A204.1 (cell line): Measurements from ENCODE around the gene MSH5.

Source experiments
- FAIRE-seq: peaks from 2 replicates; lab custom pipeline; 2012; peaks lifted over from hg19 to GRCh38; lab: Jason Lieb, UNC

MSH5 gene

DNA sequence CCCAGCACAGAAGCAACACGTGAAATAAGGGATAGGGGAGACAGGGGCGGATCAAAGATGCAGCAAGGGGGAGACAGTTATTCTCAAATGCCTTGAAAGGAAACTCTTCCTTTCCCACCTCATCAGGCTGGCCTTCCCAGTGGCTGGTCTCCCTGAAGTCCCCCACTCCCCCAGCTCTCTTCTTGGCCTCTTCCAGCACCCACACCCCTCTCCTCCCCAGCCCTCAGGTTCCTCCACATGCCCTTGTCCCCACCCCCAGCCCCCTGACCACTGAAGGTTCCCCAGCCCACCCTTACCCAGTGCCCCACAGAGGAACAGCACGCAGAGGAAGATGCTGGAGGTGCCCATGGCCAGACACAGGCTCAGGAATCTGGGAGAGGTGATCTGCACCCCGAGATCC lies 26.3 kb upstream of the MSH5 start:
- no peak for FAIRE-seq

DNA sequence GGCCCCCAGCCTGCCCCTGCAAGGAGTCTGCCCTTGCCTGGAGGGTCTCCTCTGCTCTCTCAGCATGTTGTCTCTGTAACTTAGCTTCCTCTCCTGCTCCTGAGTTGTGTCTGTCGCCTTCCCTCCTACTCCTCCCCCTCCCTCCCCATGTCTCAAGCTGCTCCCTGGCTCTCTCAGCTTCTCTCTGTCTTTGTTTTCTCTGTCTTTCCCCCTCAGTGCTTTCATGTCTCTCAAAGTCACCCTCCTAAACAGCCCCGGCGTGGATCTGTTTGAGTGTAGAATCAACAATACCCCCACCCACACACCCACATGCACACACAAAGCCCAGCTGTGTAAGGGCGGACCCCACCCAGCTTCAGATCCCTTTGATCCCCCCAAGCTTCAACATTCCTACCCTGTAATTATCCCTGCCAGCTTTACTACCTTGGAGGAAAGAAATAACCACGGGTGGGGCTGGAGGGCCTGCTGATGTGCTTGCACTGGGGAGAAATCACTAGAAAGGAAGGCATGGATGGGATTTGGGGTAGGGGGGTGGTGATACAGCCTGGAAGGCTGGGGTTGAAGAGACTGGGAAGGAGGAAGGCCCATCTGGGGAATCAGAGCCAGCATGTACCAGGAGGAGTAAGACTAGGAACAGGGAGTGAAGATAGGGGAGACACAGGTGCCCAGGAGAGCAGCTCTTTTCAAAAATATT lies 25.7 kb upstream of the MSH5 start:
- FAIRE-seq = no peak

DNA sequence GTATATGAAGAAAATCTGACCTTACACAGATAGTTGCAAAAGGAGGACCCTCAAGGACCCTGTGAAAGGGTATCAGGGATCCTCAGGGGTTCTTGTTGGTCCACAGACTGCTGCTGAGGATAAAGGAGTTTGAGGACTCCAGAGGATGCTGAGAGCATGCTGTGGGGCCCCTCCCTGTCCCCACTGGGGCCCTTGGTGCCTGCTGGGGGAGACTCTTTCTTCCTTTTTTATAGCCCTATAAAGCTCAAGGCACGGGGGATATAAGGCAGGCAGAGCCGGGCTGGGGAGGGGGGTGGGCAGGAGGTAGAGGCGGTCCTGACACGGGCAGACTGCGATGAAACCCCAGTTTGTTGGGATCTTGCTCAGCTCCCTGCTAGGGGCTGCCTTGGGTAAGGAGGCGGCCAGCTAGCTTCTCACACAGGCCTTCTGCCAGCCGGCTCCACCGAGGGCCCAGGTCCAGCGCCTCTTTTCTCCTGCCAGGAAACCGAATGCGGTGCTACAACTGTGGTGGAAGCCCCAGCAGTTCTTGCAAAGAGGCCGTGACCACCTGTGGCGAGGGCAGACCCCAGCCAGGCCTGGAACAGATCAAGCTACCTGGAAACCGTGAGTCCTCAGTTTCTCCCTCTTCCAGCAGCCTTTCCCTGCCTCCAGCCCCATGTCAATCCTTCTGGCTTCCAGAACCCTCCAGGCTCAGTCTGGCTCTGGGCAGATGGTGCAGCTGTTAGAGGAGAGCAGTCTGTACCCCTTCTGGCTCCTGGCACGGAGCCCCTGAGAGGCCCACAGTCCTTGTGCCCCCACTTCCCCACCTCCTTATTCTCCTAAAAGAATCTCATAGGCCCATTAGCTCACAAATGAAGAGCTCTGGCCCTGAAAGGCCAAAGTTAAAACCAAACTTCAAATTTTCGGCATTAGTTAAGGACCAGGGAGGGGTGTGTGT lies 24.5 kb upstream of the MSH5 start, which contains the start of gene LY6G6D:
Gene LY6G6D (plus strand): TSS at position 327 of the 937 bp plus-strand sequence. CDS start 8 bp downstream, at position 335.
- no peak for FAIRE-seq

DNA sequence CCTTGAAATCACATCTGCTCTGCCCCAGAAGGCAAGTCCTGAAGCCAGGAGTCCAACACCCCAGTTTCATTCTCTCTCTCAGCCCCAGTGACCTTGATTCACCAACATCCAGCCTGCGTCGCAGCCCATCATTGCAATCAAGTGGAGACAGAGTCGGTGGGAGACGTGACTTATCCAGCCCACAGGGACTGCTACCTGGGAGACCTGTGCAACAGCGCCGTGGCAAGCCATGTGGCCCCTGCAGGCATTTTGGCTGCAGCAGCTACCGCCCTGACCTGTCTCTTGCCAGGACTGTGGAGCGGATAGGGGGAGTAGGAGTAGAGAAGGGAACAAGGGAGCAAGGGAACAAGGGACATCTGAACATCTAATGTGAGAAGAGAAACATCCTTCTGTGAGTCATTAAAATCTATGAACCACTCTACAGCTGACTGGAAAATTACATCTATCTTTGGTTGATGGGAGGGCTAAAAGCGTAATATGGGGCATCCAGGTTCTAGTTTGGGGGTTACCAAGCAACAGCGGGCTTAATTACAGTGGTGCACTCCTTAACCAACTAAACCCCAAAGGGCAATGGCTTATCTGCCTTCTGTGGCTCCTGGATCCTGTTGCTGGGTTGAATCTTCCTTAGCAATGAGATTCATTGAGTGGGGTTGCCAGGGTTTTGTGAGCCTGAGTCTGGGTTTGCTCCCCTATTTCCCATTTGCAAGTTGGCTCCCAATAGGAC lies 22.1 kb upstream of the MSH5 start:
- FAIRE-seq = no peak

DNA sequence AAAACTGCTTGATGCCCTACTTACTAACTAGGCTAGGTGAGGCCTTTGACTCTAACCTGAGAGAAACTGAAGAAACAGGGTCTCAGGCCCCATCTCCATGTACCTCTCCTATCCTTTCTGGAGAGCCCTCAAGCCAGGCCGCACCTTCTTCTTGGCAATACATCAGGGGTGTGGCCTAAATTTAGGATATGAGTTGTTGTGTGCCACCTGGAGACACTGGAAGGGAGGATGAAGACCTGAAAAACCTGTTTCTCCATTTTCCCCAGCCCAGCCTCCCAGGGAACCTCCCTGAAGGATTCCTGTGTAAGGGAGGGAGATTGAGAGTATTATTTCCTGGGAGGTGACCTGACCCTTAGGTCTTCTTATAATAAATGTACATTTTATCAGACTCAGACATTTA lies 21.5 kb upstream of the MSH5 start:
- FAIRE-seq = no peak

DNA sequence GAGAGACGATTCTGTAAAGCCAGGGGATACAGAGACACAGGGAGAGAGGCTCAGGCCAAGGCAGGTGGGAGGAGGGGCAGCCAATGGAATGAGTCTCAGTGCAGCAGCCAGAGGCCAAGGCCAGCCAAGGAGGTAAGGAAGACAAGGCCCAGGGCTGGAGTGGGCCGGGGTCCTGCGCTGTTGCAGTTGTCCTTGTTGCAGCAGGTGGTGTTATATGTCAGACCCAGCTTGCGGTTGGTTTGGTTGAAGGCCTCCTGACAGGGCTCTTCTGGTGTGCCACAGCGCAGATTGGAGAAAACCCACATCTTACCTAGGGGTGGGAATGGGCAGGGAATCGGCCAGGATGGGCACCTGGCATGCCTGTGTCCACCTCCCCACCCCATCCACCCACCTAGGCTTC lies 20.8 kb upstream of the MSH5 start:
- no peak for FAIRE-seq

DNA sequence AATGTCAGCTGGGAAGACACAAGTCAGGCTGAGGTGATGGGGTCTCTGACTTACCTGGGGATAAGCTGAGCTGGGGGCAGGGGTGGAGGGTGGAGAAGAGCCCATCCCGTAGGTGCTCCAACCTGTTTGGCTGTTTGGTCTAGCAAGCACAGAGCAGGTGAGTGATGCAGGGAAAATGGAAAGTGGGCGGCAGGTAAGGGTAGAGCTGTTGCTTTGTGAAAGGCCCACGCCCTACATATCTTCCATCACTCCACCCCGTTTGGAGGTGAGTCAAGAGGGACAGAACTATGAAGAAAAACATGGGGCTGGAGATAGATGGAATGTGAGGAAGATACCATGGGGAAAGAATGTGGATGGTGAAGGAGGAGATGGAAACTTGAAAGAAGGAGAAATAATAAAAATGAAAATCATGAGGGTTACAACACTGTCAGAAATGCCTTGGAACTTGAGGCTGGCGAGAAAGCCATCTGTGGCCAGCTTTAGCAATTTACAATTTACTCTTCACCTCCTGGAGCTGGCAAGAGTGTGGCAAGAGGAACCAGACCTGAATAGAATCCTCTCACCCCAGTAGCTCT lies 19.5 kb upstream of the MSH5 start:
- no peak for FAIRE-seq

DNA sequence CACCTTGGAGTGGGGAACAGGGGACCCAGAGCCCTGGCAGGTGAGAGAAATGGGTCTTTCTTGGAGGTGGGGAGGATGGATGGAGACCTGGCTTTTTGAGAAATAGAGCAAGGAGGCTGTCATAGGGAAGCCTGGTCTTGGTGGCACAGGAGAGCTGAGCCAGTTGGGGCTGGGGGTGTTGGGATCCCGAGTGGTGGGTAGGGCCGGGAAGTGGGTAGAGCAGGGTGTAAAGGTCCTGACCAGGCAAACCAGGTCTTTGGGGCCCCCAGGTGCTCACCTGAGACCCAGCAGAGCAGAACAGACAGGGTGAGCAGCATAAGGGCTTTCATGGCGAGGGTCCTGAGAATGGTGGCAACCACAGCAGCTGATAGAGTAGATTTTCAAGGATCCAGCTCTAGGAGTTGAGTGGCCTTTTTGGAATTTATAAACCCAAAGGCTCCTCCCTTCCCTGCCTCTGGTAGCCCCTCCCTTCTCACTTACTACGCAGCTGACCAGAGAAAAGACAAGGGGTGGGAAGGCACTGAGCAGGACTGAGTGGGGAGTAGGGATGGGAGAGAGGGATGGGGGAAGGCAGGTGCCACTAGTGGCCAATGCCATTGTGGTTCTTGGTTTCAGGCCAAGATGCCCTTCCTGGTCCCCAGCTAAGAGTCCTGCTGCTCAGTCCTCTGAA lies 18.3 kb upstream of the MSH5 start, which contains the start of gene LY6G6C:
Gene LY6G6C (minus strand): TSS at position 396 of the 670 bp plus-strand sequence. CDS start 67 bp downstream, at position 329.
- FAIRE-seq = no peak

DNA sequence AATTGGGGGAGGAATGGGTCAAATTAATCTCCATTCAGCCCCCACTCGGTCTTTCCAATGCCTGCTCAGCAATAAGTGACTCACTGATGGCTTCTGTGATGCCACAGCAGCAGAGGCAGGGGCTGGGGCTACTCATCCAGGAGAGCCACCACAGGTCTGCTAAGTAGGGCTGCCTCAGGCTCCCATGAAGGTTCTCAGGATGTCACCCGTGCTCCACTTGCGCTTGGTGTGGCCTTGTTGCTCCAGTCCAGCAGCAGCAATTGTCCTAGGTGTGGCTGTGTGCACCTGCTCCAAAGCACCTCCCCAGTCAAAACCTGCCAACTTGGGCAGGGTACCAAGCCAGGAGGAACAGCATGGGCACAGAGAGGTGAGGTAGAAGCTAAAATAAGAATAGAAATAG lies 17.6 kb upstream of the MSH5 start:
- FAIRE-seq = no peak

DNA sequence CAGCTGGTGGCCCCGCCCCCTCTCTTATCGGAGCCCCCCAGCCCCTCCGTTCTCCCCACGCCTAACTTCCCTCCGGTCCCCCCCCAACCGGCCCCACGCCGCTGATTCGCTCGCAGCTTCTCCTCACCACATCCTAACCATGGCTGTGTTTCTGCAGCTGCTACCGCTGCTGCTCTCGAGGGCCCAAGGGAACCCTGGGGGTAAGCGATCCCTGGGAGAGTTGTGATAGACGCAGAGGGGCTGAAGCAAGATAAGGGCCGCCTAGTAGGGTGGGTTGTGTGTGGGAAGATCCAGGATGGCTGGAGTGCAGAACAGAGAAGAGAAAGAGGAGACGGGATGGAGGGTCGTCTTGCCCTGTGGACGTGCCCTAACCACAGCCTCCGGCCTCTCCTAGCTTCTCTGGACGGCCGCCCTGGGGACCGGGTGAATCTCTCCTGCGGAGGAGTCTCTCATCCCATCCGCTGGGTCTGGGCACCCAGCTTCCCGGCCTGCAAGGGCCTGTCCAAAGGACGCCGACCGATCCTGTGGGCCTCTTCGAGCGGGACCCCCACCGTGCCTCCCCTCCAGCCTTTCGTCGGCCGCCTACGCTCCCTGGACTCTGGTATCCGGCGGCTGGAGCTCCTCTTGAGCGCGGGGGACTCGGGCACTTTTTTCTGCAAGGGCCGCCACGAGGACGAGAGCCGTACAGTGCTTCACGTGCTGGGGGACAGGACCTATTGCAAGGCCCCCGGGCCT lies 16.4 kb upstream of the MSH5 start, which contains the start of gene MPIG6B:
Gene MPIG6B (plus strand): TSS at position 129 of the 735 bp plus-strand sequence. CDS start 11 bp downstream, at position 140.
- no peak for FAIRE-seq

DNA sequence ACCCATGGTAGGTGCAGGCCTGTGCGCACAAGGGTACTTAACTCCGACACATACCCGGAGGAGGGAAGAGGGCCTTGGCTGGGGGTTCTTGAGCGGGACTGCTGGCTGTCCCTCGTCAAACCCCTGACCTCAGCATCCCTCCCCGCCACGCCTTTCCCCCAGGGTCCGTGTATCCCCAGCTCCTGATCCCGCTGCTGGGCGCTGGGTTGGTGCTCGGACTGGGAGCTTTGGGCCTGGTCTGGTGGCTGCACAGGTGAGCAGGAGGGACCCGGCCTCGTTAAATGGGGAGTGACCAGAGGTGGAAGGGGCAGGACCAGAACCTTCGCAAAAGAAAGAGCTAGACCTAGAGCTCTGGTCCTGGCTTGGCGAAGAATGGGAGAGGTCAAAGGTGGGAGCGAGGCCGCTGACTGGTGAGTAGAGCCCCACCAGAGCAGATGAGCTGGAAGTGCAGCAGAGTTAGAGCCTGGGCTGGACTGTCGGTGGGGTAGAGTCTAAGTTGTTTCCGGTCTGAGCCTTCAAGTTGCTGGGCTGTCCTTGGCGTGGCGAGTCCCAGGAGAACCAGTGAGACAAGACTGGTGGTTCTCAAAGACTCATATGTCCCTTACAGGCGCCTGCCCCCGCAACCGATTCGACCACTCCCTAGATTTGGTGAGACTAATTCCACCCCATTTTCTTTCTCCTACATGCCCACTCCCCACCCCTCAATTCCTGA lies 15.7 kb upstream of the MSH5 start:
- FAIRE-seq = no peak

DNA sequence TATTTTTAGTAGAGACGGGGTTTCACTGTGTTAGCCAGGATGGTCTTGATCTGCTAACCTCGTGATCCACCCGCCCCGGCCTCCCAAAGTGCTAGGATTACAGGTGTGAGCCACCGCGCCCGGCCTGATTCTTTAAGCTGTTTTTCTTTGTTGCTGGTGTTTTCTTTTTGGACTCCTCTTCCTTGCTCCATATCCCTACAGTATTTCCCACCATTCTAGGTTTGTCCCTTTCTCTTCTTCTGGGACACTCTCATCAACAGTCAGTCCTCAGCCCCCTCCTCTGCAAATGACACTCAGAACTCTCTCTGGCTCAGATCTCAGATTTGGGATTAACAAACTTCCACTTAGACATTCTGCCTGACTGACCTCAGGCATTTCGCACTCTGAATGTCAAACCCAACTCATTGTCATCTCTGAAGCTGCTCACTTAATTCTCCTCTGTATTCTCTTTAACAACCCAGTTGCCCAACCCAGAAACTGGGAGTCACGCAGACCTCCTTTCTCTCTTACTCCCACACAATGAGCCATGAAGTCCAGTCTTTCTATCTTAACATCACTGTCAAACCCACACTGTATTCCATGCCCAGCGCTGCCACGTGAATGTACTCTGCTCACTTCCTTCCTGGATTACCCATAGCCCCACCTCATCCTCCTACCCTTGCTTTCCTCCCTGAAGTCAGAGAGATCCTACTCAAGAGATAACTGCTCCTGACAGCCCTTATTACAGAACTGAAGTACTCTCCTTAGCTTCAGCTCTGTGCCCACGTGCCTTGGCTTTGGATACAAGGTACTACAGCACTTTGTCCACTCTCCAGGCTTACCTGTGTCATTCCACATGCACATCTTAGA lies 14.1 kb upstream of the MSH5 start:
- no peak for FAIRE-seq

DNA sequence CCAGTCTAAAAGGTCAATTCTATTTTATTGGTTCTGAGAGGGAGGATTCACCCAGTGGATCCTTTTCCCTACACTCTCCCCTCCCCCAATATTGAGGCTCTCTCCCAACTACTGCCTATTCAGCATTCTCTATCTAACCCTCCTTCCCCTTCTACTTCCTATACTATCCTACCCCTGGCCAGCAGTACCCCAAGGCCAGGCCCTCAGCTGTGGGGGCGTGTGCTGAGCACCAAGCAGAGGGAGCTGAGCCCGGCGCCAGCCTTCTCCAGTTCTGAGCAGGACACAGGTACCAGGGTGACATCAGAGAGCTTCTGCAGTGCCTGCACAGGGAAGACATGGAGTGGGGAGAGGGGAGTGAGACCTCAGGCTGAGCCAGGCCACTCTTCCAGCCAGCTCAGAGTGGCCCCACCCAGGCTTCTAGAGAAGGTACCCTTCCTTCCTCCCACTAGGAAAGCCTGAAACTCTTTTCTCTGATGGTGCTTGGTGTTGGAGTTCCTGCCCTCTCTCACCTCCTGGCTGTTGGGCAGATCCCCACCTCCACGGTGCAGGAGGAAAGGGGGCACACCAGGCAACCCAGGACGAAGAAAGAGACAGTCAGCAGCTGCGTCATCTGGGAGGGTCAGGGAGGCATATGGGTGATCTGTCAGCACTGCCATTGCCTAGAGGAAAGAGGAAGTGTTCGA lies 12.6 kb upstream of the MSH5 start:
- FAIRE-seq = no peak

DNA sequence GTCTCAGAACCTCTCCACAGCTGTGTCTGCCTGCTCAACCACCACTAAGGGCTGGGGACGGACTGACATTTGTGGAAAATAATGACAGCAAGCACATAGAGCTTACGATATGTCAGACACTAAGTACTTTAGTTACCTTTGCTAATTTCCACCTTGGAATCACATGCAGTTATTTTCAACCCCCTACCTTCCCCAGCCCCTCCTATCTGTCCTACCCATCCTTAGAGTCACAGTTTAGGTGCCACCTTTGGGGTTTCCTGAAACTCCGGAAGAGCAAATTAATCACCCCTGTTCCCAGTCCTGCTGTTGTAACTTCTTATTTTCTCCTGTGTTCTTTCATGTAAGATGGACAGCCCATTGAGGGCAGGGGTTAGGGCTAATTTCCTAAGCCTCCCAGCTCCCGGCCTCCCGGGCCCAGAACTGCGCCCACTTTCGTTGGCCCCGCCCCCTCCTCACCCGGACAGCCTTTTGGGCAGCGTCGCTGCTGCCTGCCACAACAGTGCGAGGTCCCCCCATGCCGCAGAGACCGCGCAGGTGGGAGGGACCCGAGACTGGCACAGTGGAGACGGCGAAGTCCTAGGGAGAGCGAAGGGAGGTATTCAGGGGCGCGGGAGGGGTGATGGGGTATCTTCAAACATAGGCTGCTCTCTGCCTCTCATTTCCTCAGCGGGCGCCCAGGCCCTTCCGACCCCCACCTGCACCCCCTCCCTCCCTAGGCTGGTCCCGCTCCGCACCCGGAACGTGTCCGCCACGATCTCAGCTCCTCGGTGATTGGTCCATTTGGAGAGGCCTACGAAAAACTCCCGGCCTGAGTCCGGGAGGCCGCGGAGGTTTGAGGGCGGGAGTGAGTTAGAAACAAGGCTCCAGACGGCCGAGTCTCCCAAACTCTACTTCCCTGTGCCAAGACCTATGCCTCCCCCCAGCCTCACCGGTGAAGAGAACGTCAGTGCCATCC lies 11.8 kb upstream of the MSH5 start:
- no peak for FAIRE-seq

DNA sequence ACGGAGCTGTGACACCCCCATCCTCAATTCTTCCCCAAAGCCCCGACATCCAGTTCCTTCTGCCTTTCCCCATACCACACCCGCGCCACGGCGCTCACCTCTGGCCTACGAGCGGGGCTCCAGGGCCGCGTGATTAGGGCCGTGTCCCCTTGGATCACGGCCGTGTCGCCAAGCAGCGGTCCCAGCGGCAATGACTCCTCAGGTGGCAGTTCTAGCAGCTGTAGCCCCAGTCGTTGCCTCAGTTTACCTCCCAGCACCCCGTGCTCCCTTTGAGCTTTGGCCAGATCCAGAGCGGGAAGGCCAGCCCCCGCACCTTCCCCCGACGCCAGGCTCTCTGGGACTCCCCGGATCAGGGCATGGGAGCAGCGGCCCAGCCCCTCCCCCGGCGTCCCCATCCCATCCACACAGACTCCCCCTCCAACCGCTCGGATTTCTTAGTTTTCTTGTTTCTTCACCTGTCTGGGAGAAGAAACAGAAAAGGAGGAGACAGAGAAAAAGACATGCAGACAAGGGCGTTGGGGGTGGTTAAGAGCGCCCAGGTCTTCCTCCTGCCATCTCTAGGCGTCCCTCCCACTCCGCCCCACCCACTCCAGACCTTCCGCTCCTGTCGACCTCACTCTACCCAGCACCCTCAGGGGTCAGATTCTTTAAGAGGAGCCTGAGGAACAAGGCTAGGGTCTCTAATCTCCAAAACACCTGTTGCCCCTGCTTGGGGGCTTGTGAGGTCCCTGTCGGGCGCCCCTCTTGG lies 10.9 kb upstream of the MSH5 start, which contains the start of gene DDAH2:
Gene DDAH2 (minus strand): TSS at position 533 of the 748 bp plus-strand sequence. CDS start 138 bp downstream, at position 395.
- no peak for FAIRE-seq

DNA sequence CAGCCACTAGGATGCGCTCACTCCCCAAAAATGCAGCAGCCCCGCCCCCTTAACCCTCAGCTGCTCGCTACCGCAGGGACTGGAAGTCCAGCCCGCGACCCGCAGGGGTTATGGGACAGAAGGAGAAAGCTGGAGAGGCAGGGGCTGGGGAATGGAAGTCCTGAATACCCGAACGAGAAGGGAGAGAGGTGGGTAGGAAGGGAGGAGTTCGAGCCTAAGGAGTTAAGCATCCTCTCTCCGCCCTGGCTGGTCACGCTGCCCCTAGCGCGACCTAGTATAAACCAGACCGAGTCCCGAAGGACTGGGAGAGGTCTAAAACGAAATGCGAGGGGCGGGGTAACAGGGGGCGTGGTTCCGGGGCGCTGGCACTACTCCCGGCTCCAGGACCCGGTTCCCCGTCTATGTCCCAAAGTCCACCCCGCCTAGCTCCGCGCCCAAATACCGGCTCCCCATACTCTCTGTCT lies 10.3 kb upstream of the MSH5 start:
- FAIRE-seq = no peak
